Sigmoid colon (tissue), 4 donors: ENCODE results near the gene PPP1R12B.

Source experiments
- EP300 ChIP-seq, 4 donors: sonication (generic); formaldehyde crosslinking; IDR thresholded peaks; one replicate each; pipeline ENCODE4 v1.6.1; 2017; ENCODE audit warnings: antibody characterized with exemption in 4 of 4
- POLR2A ChIP-seq, 2 donors: fragments of 450-650 bp; IDR thresholded peaks; one replicate each; pipeline ENCODE4 v1.6.1; 2016; ENCODE audit warnings: antibody characterized with exemption in 2 of 2, mild to moderate bottlenecking in 2 of 2, moderate library complexity in 2 of 2
- TF ChIP-seq, protein P1 (sequence below), 4 experiments: fragments of 450-650 bp in 3 of 4; fragments of 200-600 bp in 1 of 4; IDR thresholded peaks; one replicate each; pipeline ENCODE4 v1.5.1; 2016 to 2019; ENCODE audit warnings: antibody characterized with exemption in 4 of 4, mild to moderate bottlenecking in 3 of 4, moderate library complexity in 2 of 4

GRCh38 chr1:202579806-202580205, 231.3 kb downstream of the PPP1R12B start:
- TF ChIP-seq, protein P1, sequence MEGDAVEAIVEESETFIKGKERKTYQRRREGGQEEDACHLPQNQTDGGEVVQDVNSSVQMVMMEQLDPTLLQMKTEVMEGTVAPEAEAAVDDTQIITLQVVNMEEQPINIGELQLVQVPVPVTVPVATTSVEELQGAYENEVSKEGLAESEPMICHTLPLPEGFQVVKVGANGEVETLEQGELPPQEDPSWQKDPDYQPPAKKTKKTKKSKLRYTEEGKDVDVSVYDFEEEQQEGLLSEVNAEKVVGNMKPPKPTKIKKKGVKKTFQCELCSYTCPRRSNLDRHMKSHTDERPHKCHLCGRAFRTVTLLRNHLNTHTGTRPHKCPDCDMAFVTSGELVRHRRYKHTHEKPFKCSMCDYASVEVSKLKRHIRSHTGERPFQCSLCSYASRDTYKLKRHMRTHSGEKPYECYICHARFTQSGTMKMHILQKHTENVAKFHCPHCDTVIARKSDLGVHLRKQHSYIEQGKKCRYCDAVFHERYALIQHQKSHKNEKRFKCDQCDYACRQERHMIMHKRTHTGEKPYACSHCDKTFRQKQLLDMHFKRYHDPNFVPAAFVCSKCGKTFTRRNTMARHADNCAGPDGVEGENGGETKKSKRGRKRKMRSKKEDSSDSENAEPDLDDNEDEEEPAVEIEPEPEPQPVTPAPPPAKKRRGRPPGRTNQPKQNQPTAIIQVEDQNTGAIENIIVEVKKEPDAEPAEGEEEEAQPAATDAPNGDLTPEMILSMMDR (IDR thresholded peaks at IDR 0.05) = no peak
- TF ChIP-seq POLR2A (IDR thresholded peaks at IDR 0.05) (no peak), EP300 (IDR thresholded peaks at IDR 0.05) (no peak)
